Fibroblast of lung (primary cell): ENCODE results near the gene SPACDR. TPM values are rescaled to one million over a fixed set of nuclear protein-coding genes. Genes with fewer than 3 reads are reported as not detected.

ENCODE experiments used
- DNase-seq, 2 donors: peaks; one replicate each; pipeline versions ENCODE4 v3.0.0 to v3.0.0-alpha.2; 2010; ENCODE audit warnings: low read depth in 2 of 2
- H2AFZ ChIP-seq: 2 replicates; pipeline ENCODE4 v1.5.1; 2012; ENCODE audit warnings: low read length, control low read depth, inconsistent platforms
- H3K27ac ChIP-seq: 2 replicates; pipeline ENCODE4 v1.5.1; 2011; ENCODE audit warnings: low read length, control low read depth; ENCODE audit not compliant: insufficient read depth
- H3K27me3 ChIP-seq: 2 replicates; pipeline ENCODE4 v1.5.1; 2011; ENCODE audit warnings: mild to moderate bottlenecking, low read length; ENCODE audit not compliant: control insufficient read depth, insufficient read depth
- H3K36me3 ChIP-seq: 2 replicates; pipeline ENCODE4 v1.5.1; 2011; ENCODE audit warnings: low read length; ENCODE audit not compliant: control insufficient read depth, insufficient read depth
- H3K4me1 ChIP-seq: 2 replicates; pipeline ENCODE4 v1.5.1; 2011; ENCODE audit warnings: low read length; ENCODE audit not compliant: control insufficient read depth, insufficient read depth; ENCODE audit errors: extremely low read depth
- H3K4me2 ChIP-seq: 2 replicates; pipeline ENCODE4 v1.5.1; 2011; ENCODE audit warnings: low read length, control low read depth; ENCODE audit not compliant: insufficient read depth; ENCODE audit errors: extremely low read depth
- H3K4me3 ChIP-seq, 4 experiments: fragments of 200-600 bp in 1 of 4; sonication (generic) in 1 of 4; replicated peaks in 1 of 4; 2 replicates each; pipeline ENCODE4 v1.5.1; 2011 to 2016; ENCODE audit warnings: low read length in 4 of 4, low read depth in 3 of 4, mild to moderate bottlenecking in 3 of 4, control low read depth in 2 of 4, inconsistent platforms in 1 of 4, mixed read lengths in 1 of 4; ENCODE audit not compliant: insufficient read depth in 1 of 4; ENCODE audit errors: control extremely low read depth in 1 of 4
- H3K79me2 ChIP-seq: 2 replicates; pipeline ENCODE4 v1.5.1; 2012; ENCODE audit warnings: mild to moderate bottlenecking, low read length, inconsistent platforms; ENCODE audit not compliant: control insufficient read depth, insufficient read depth
- H3K9ac ChIP-seq: 2 replicates; pipeline ENCODE4 v1.5.1; 2011; ENCODE audit warnings: mild to moderate bottlenecking, low read length, control low read depth; ENCODE audit not compliant: insufficient read depth
- H3K9me3 ChIP-seq: 2 replicates; pipeline ENCODE4 v1.5.1; 2012; ENCODE audit warnings: low read depth, low read length; ENCODE audit not compliant: control insufficient read depth, insufficient read depth
- H4K20me1 ChIP-seq: 2 replicates; pipeline ENCODE4 v1.5.1; 2011; ENCODE audit warnings: low read length; ENCODE audit not compliant: control insufficient read depth, insufficient read depth; ENCODE audit errors: extremely low read depth
- EZH2 ChIP-seq: IDR thresholded peaks from 2 replicates; pipeline ENCODE4 v1.5.1; 2012; ENCODE audit warnings: low read length, control low read depth, mild to moderate bottlenecking; ENCODE audit errors: missing control alignments
- polyA plus RNA-seq, 2 donors: library from polyadenylated mRNA; depleted of rRNA in 1 of 2; stranded (reverse) in 1 of 2; unstranded in 1 of 2; fragments of >200 nt; gene quantifications; 2 replicates each; pipeline ENCODE4 v1.2.1, GENCODE V29; 2011 to 2012; ENCODE audit warnings: missing spikeins in 1 of 2
- total RNA-seq: library from RNA; depleted of rRNA; stranded (reverse); fragments of >200 nt; gene quantifications from 2 replicates; pipeline ENCODE4 v1.2.1, GENCODE V29; 2014
- TF ChIP-seq, protein P1 (sequence below), 2 donors: IDR thresholded peaks in 1 of 2; conservative IDR thresholded peaks in 1 of 2; 1 replicate in 1 of 2; 2 replicates in 1 of 2; pipeline ENCODE4 v1.5.1; 2011 to 2012; ENCODE audit warnings: low read length in 2 of 2, control low read depth in 1 of 2, inconsistent platforms in 1 of 2, low read depth in 1 of 2, mild to moderate bottlenecking in 1 of 2

The SPACDR gene
- total and polyA plus RNA-seq, 2 donors (not counting 1 experiment from before 2014, with no cell fraction given): 0.25 to 0.50 TPM

DNA sequence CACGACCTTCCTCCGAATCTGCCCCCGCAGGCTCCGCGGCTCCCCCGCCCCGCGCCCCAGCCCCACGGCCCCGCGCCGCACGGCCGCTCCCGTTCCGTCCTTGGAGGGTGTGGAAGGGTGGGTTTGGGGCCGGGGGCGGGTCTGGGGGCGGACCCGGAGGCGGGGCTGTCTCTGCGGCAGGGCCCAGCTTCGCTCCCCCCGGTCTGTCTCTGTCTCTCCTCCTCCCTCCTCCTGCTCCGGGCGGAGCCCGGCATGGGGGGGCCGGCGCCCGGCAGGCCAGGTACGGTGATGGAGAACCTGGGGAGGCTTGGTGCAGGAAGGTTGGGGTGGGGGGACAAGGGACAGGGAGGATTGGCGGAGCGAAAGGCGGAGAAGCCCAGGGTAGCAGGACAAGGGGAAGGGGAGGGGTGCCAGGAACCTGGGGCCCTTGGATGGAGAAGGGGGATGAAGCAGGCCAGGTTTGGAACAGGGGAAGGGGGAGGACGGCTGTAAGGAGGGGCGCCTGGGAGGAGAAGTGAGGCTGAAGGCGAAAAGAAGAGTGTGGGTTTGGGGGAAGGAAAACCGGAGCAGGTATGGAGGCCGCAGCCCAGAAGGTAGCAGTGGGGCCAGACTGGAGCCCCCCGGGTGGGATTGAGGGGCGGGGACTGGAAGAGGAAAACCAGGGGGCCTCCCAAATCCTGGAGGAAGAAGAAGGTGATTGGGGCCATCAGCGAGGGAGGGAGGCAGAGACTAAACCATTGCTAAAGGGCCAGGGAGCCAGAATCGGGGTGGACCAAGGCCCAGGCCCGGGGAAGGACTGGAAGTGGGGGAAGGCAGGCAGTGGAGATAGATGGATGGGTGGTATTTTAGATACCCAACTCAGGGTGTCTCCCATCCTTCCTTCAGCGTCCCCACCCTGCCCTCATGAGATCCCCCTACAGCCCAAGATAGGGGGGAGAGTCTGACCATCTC, 19.9 kb upstream of the SPACDR start, which contains the start of gene NYAP1:
TSS of gene NYAP1 (plus strand) at position 206 of the 951 bp plus-strand sequence. CDS start 1,385 bp downstream, outside the sequence.
- no peak within 1 kb of the TSS for H3K27ac ChIP-seq
- H3K9ac ChIP-seq: no peak within 1 kb of the TSS
- H3K4me2 ChIP-seq: peak within 1 kb of the TSS; percentile 75
- H4K20me1 ChIP-seq: no peaks in the 10 kb centered on the region
- peaks cover 5% of the 10 kb centered on the region for H3K4me1 ChIP-seq
- peak; percentile 31 to 45 for DNase-seq
- H2AFZ ChIP-seq: peak within 1 kb of the TSS; percentile 37
- peaks cover under 1% of the 10 kb centered on the region for H3K79me2 ChIP-seq
- TF ChIP-seq, protein P1, sequence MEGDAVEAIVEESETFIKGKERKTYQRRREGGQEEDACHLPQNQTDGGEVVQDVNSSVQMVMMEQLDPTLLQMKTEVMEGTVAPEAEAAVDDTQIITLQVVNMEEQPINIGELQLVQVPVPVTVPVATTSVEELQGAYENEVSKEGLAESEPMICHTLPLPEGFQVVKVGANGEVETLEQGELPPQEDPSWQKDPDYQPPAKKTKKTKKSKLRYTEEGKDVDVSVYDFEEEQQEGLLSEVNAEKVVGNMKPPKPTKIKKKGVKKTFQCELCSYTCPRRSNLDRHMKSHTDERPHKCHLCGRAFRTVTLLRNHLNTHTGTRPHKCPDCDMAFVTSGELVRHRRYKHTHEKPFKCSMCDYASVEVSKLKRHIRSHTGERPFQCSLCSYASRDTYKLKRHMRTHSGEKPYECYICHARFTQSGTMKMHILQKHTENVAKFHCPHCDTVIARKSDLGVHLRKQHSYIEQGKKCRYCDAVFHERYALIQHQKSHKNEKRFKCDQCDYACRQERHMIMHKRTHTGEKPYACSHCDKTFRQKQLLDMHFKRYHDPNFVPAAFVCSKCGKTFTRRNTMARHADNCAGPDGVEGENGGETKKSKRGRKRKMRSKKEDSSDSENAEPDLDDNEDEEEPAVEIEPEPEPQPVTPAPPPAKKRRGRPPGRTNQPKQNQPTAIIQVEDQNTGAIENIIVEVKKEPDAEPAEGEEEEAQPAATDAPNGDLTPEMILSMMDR (conservative IDR thresholded peaks at IDR 0.05 in 1 of 2, IDR thresholded peaks at IDR 0.05 in 1 of 2; ENCODE audit: low read depth in 1 of 2, low read length in 2 of 2): no peak
- no peak for TF ChIP-seq EZH2
- H3K9me3 ChIP-seq: no peaks in the 10 kb centered on the region
- peak within 1 kb of the TSS; percentile 40 to 59 (median 54) for H3K4me3 ChIP-seq
- no peaks in the 10 kb centered on the region for H3K36me3 ChIP-seq
- no peaks in the 10 kb centered on the region for H3K27me3 ChIP-seq

- Histone ChIP-seq H3K79me2 (peaks cover 8% of the 10 kb centered on the region), H3K36me3 (no peaks in the 10 kb centered on the region), H3K9ac (no peak overlapping the region), H3K4me1 (peaks cover 5% of the 10 kb centered on the region), H2AFZ (peak overlapping the region; percentile 37), H4K20me1 (no peaks in the 10 kb centered on the region), H3K4me3 (peak overlapping the region; percentile 33 to 58 (median 45)), H3K4me2 (peak overlapping the region; percentile 75), H3K27ac (no peak overlapping the region), H3K27me3 (no peaks in the 10 kb centered on the region), H3K9me3 (no peaks in the 10 kb centered on the region)
- TF ChIP-seq, protein P1 (conservative IDR thresholded peaks at IDR 0.05 in 1 of 2, IDR thresholded peaks at IDR 0.05 in 1 of 2; ENCODE audit: low read depth in 1 of 2, low read length in 2 of 2): peak; percentile 48 to 77
- TF ChIP-seq EZH2: no peak
- peak in 1 of 2 donors; percentile 42 for DNase-seq
Observed at GRCh38 chr7:100483090-100483721, 19.1 kb upstream of the SPACDR start.

- Histone ChIP-seq H3K27me3 (no peaks in the 10 kb centered on the region), H3K4me2 (peak overlapping the region; percentile 75), H3K27ac (no peak overlapping the region), H3K9me3 (no peaks in the 10 kb centered on the region), H3K4me3 (peak overlapping the region; percentile 33 to 58 (median 45)), H3K9ac (no peak overlapping the region), H2AFZ (peak overlapping the region; percentile 37), H4K20me1 (no peaks in the 10 kb centered on the region), H3K4me1 (peaks cover 5% of the 10 kb centered on the region), H3K36me3 (no peaks in the 10 kb centered on the region), H3K79me2 (peaks cover 13% of the 10 kb centered on the region)
- DNase-seq: no peak
- no peak for TF ChIP-seq EZH2
- TF ChIP-seq, protein P1 (conservative IDR thresholded peaks at IDR 0.05 in 1 of 2, IDR thresholded peaks at IDR 0.05 in 1 of 2; ENCODE audit: low read depth in 1 of 2, low read length in 2 of 2): no peak
Observed at GRCh38 chr7:100482728-100483089, 18.6 kb upstream of the SPACDR start.
